Activated naive CD4-positive, alpha-beta T cell treated with anti-CD3 and anti-CD28 coated beads, Interleukin-2, amount 50 U/mL, for 24 hours (primary cell): ENCODE results near the gene ACOXL.

Experiments
- H3K27ac Mint-ChIP-seq: one replicate; pipeline ENCODE4 v1.8.0; 2021; ENCODE audit warnings: mild to moderate bottlenecking, mixed read lengths
- H3K27me3 Mint-ChIP-seq: one replicate; pipeline ENCODE4 v1.8.0; 2021; ENCODE audit warnings: mixed read lengths
- H3K36me3 Mint-ChIP-seq: one replicate; pipeline ENCODE4 v1.8.0; 2021; ENCODE audit warnings: mixed read lengths
- H3K4me1 Mint-ChIP-seq: one replicate; pipeline ENCODE4 v1.8.0; 2021; ENCODE audit warnings: mixed read lengths
- H3K4me3 Mint-ChIP-seq: one replicate; pipeline ENCODE4 v1.8.0; 2021; ENCODE audit warnings: mild to moderate bottlenecking, mixed read lengths
- H3K9me3 Mint-ChIP-seq: one replicate; pipeline ENCODE4 v1.8.0; 2021; ENCODE audit warnings: mixed read lengths

The ACOXL gene

GRCh38 chr2:111100765-111101162 lies 368.4 kb downstream of the ACOXL start:
- H3K36me3 Mint-ChIP-seq, result no peaks in the 10 kb centered on the region
- H3K9me3 Mint-ChIP-seq, result no peaks in the 10 kb centered on the region
- no peaks in the 10 kb centered on the region for H3K4me1 Mint-ChIP-seq
- peaks cover 10% of the 10 kb centered on the region for H3K27me3 Mint-ChIP-seq
- H3K27ac Mint-ChIP-seq, result no peak overlapping the region
- H3K4me3 Mint-ChIP-seq, result no peak overlapping the region

DNA sequence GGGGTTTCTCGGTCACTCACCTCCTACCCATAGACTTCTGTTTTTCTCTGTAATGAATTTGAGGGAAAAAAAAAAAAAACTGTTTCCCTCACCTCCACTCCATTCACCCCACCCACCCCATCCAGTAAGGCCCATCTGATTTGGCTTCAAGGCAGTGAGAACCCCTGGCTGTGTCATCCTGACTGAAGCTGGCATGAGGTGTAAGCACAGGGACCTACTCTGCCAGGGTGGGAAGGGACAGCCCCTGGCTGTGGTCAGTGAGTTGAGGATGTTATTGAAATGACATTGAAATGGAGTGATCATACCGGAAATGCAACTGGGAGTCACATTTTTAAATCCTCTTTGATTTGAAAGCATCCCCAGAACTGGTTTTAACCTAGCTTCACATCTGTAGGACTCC lies 369.2 kb downstream of the ACOXL start:
- H3K27ac Mint-ChIP-seq, result no peak overlapping the region
- no peaks in the 10 kb centered on the region for H3K4me1 Mint-ChIP-seq
- peaks cover 14% of the 10 kb centered on the region for H3K27me3 Mint-ChIP-seq
- no peak overlapping the region for H3K4me3 Mint-ChIP-seq
- no peaks in the 10 kb centered on the region for H3K36me3 Mint-ChIP-seq
- H3K9me3 Mint-ChIP-seq, result no peaks in the 10 kb centered on the region

DNA sequence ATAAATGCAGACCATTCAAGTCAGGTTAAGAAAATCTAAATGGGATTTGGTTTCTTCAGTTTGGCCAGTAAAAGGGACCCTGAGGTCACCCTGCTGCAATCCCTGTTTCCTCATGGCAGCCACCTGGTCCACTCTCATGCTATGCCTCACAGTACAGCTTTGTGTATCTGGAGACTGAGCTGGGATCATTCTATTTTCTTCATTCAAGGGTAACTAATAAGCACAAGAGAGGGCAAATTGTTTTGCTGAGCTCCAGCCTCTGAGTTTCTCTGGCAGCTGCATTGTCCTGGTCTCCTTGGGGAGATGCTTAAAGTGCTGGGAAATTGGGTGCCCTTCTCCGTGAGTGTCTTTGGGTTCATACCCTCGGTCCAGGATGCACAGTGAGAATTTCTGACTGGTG lies 369.8 kb downstream of the ACOXL start:
- H3K4me3 Mint-ChIP-seq, result no peak overlapping the region

DNA sequence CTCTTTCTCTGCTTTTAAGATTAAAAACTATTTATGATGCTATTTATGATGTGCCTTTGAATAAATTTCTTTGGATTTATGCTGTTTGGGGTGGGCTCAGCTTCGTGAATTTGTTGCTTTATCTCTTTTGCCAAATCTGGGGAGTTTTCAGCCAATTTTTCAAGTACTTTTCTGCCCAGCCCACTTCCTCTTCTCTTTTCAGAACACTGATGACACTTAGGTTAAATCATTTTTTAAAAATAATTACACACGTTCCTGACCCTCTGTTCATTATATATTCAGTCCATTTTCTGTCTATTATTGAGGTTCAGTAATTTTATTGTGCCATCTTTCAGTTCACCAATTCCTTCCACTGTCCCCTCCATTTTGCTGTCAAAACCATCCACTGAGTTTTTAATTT lies 373.6 kb downstream of the ACOXL start:
- Mint-ChIP-seq H3K27ac (no peak overlapping the region), H3K9me3 (no peaks in the 10 kb centered on the region), H3K4me1 (no peaks in the 10 kb centered on the region), H3K27me3 (peaks cover 24% of the 10 kb centered on the region), H3K36me3 (peaks cover 2% of the 10 kb centered on the region), H3K4me3 (no peak overlapping the region)

More for the DNA sequence above, 369.8 kb downstream of the ACOXL start:
- no peaks in the 10 kb centered on the region for H3K9me3 Mint-ChIP-seq
- H3K27ac Mint-ChIP-seq, result no peak overlapping the region
- no peaks in the 10 kb centered on the region for H3K4me1 Mint-ChIP-seq
- peaks cover 12% of the 10 kb centered on the region for H3K27me3 Mint-ChIP-seq
- H3K36me3 Mint-ChIP-seq, result no peaks in the 10 kb centered on the region

DNA sequence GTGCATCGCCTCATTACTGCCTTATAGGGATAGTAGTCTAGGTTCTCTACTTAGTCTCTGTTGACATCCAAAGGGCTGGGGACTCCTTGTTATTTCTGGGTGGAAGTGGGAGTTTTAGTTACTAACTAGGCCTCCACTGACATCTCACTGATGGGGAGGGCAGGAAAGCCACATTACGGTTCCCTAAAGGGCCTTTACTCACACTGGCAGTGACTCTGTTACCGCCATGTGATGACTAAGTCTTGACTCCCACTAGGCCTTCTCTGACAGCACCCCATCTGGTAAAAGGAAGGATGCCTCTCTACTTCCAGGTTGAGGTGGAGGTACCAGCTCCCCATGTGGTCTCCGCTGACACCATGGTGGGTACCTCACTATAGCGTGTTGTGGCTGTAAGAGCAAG lies 374.3 kb downstream of the ACOXL start:
- Mint-ChIP-seq H3K27ac (no peak overlapping the region), H3K4me3 (no peak overlapping the region), H3K36me3 (peaks cover 2% of the 10 kb centered on the region), H3K9me3 (no peaks in the 10 kb centered on the region), H3K4me1 (no peaks in the 10 kb centered on the region), H3K27me3 (peaks cover 24% of the 10 kb centered on the region)

GRCh38 chr2:111108745-111109271 lies 376.4 kb downstream of the ACOXL start:
- Mint-ChIP-seq H3K36me3 (peaks cover 2% of the 10 kb centered on the region), H3K27ac (no peak overlapping the region), H3K27me3 (peaks cover 33% of the 10 kb centered on the region), H3K9me3 (no peaks in the 10 kb centered on the region), H3K4me3 (no peak overlapping the region), H3K4me1 (no peaks in the 10 kb centered on the region)

GRCh38 chr2:111111101-111111755 lies 378.9 kb downstream of the ACOXL start:
- Mint-ChIP-seq H3K27ac (peak overlapping the region; percentile 35), H3K4me1 (peaks cover 5% of the 10 kb centered on the region), H3K4me3 (no peak overlapping the region), H3K9me3 (no peaks in the 10 kb centered on the region), H3K36me3 (peaks cover 2% of the 10 kb centered on the region), H3K27me3 (peaks cover 31% of the 10 kb centered on the region)

DNA sequence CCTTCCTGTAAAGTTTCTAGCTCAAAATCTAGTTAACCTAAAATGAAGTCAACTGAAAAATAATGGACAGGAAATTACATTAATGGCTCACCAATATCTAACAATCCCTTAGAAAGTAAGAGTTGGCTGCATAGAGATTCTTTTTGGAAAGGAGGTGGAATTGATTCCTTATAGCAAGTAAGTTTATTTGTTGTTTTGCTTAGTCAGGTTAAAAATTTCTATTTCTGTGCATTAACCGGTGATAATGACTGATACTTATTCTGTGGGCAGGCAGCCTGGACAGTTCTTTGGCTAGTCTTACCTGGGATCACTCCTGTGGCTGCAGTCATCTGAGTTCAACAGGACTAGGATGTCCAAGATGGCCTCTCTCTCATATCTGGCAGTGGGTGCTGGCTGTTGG lies 381.5 kb downstream of the ACOXL start:
- H3K27ac Mint-ChIP-seq, result no peak overlapping the region
- no peak overlapping the region for H3K4me3 Mint-ChIP-seq
- H3K9me3 Mint-ChIP-seq, result no peaks in the 10 kb centered on the region
- H3K4me1 Mint-ChIP-seq, result peaks cover 30% of the 10 kb centered on the region
- peaks cover 2% of the 10 kb centered on the region for H3K36me3 Mint-ChIP-seq
- H3K27me3 Mint-ChIP-seq, result peaks cover 36% of the 10 kb centered on the region

DNA sequence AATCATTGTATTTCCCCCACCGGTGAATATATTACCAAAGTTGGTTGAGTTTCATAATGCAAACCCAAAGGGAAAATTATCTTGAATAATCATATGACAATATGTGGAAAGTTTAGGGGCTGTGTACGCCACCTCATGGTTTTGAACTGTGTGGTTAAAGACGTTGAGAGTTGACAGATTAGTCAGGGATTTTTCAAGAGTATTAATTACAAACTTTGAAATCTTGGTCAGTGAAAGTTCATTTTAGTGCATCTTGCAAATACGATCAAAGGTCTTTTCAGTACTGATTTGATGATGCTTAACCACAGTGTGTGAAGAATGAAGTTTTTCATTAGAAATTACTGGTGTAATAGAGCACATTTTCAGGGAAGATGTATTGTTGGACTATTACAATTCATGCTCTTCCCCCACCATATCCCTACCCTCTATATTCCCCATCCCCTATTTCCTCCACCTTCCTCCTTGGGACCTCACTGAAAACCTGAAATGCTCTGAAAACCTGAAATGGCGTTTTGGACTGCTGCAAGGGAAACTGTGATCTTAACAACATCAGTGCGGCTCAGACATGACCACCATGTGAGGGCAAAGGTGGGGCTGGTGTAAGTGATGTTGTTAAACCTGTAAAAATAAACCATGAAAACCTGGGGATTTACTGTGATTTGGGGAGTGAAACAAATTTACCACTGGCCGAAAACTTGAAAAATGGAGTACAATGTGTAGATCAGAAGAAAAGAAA lies 383.8 kb downstream of the ACOXL start:
- H3K27ac Mint-ChIP-seq, result peak overlapping the region; percentile 30
- peaks cover 29% of the 10 kb centered on the region for H3K27me3 Mint-ChIP-seq
- H3K4me1 Mint-ChIP-seq, result peaks cover 41% of the 10 kb centered on the region
- H3K4me3 Mint-ChIP-seq, result peak overlapping the region; percentile 74
- no peaks in the 10 kb centered on the region for H3K9me3 Mint-ChIP-seq
- H3K36me3 Mint-ChIP-seq, result no peaks in the 10 kb centered on the region

- Mint-ChIP-seq H3K27ac (peak overlapping the region; percentile 30), H3K4me1 (peaks cover 41% of the 10 kb centered on the region), H3K36me3 (no peaks in the 10 kb centered on the region), H3K9me3 (no peaks in the 10 kb centered on the region), H3K4me3 (peak overlapping the region; percentile 87), H3K27me3 (peaks cover 29% of the 10 kb centered on the region)
These were observed 384.6 kb downstream of the ACOXL start for GRCh38 chr2:111116843-111117597.

DNA sequence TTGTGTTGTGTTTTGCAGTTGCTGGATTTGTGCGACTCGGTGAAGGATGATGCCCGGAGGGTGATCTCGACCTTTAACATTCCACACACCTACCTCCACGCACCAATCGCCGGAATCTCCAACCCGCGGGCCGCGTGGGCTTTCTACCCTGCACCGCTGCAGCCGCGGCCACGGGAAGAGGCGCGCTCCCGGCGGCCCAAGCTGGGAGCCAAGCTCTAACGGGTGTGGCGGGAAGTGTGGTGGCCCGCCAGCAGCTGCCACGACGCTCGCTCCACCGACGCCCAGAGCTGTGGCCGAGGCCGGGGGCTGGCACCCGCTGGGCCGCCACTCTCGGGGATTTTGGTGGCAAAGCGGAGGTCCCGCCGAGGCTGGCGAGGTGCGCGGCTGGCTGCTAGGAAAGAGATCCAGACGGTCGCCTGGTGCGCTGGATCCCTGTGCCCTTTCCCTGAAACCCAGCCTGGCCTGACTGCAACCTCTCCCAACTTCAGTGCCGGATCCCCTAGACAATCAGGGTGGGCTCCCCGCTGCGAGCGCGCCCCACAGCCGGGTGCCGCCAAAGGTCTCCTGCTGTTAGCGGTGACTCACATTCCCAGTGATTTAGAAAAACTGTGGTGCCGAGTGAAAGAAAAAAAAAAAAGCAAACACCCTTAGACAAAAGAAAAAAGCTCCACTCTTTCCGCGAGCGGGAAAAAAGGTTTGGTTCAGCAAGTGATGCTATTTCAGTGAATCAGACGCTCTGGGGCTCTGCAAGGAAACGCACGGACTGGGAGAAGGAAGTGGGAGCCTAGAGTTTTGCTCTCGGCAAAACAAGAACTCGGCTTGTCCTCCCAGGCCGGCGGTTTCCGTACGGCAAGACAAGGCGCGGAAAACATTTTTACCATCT lies 385.5 kb downstream of the ACOXL start:
- H3K27me3 Mint-ChIP-seq, result peaks cover 25% of the 10 kb centered on the region
- H3K4me1 Mint-ChIP-seq, result peaks cover 41% of the 10 kb centered on the region
- peak overlapping the region; percentile 93 for H3K27ac Mint-ChIP-seq
- H3K4me3 Mint-ChIP-seq, result peak overlapping the region; percentile 87
- H3K9me3 Mint-ChIP-seq, result no peaks in the 10 kb centered on the region
- no peaks in the 10 kb centered on the region for H3K36me3 Mint-ChIP-seq

GRCh38 chr2:111118481-111118980 lies 386.2 kb downstream of the ACOXL start:
- peaks cover 19% of the 10 kb centered on the region for H3K27me3 Mint-ChIP-seq
- no peaks in the 10 kb centered on the region for H3K9me3 Mint-ChIP-seq
- H3K4me1 Mint-ChIP-seq, result peaks cover 41% of the 10 kb centered on the region
- H3K27ac Mint-ChIP-seq, result peak overlapping the region; percentile 93
- peak overlapping the region; percentile 87 for H3K4me3 Mint-ChIP-seq
- H3K36me3 Mint-ChIP-seq, result no peaks in the 10 kb centered on the region

DNA sequence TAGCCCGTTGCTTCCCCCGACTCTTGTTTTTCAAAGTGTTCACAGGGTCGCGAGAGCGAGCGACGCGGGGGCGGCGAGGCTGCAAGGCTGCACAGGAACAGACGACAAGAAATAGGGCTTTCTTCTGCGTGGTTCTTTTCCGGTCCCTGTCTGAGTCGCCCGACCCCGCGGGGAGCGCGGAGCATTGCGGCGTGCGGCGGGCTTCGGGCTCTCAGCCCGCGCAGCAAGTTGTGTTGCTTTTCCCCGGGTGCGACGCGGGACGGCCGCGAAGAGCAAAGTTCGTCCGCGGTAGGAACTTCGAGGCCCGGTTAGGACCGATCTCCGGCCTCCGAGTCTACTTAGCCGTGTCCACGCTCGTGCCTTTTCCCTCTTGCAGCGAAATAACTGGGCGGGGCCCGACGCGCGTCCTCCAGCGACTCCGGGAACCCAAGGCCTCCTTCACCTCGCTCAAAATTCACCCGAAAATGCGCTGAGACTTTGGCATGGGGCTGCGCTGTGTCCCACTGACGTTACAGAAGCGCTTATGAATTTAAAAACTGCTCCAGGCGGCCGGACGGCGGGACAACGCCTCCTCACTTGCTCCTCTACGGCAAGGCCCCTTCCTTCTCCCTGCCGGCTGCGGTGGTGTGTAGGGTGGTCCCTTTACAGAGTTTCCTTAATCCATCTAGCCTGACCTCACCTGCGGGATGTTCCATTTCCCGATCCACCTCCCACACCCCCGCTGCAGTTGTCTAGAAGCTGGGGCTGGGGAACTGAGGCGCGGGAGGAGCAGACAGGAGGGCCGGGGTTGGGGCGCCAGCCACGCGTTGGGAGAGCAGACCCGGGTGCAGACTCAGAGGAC lies 386.8 kb downstream of the ACOXL start:
- H3K9me3 Mint-ChIP-seq, result no peaks in the 10 kb centered on the region
- H3K27ac Mint-ChIP-seq, result peak overlapping the region; percentile 93
- H3K4me3 Mint-ChIP-seq, result peak overlapping the region; percentile 87
- peaks cover 3% of the 10 kb centered on the region for H3K36me3 Mint-ChIP-seq
- H3K27me3 Mint-ChIP-seq, result peaks cover 14% of the 10 kb centered on the region
- peaks cover 44% of the 10 kb centered on the region for H3K4me1 Mint-ChIP-seq

DNA sequence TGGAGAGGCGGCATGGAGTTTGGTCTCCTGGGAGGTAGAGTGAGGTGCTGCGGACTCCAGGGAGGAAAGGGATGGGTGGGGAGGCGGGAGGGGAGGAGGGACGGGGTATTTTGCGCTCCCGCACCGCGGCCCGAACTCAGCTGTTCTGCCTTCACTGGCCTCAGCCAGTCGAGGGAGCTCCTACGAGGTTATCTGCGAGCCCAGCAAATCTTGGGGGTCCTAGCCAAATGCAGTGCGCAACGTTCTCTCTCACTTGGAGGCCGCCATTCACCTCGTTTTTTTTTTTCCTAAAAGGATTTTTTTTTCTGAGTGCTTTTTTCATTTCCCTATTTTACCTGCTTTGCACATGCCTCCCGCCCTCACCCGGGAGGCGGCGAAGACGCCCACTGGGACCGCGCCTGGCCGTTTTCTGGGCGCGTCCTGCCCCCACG lies 387.5 kb downstream of the ACOXL start:
- Mint-ChIP-seq H3K27me3 (peaks cover 12% of the 10 kb centered on the region), H3K27ac (peak overlapping the region; percentile 41), H3K9me3 (no peaks in the 10 kb centered on the region), H3K36me3 (peaks cover 6% of the 10 kb centered on the region), H3K4me1 (peaks cover 47% of the 10 kb centered on the region), H3K4me3 (peak overlapping the region; percentile 87)
